ENCODE results near the gene ATP10B.

DNA sequence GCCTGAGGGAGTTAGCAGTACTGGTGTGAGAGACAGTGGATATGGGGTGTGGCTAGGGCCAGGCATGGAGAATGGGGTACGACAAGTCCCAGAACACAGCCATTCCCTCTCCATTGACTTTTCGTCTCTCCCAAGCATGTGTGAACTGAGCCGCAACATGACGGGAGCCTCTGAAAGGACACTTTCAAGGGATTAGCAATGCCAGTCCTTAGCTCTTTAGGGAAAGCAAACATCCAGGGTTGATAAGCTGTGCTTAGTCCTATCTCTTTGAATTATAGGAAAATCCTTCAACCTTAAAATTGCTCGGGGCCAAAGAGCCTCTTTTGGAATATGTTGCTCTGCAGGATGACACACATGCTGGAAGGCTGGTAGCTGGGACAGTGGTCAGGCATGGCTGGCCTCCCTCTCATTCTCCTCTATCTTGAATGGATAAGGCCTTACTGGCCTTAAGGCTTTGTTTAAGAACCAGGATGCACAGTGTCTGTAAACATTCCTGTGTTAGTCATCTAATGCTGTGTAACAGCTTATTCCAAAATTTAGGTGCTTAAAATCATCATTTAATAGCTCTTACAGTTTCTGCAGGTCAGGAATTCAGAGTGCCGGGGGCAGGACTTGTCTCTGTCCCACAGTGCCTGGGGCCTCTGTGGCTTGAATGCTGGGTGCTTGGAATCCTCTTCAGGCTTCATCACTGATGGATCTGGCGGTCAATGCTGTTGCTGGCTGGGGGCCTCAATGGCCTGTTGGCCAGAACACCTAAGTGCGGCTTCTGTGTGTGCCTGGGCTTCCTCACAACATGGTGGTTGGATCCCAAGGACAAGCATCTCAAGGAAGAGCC, 335.1 kb downstream of the ATP10B start:
- TF ChIP-seq, protein P1, sequence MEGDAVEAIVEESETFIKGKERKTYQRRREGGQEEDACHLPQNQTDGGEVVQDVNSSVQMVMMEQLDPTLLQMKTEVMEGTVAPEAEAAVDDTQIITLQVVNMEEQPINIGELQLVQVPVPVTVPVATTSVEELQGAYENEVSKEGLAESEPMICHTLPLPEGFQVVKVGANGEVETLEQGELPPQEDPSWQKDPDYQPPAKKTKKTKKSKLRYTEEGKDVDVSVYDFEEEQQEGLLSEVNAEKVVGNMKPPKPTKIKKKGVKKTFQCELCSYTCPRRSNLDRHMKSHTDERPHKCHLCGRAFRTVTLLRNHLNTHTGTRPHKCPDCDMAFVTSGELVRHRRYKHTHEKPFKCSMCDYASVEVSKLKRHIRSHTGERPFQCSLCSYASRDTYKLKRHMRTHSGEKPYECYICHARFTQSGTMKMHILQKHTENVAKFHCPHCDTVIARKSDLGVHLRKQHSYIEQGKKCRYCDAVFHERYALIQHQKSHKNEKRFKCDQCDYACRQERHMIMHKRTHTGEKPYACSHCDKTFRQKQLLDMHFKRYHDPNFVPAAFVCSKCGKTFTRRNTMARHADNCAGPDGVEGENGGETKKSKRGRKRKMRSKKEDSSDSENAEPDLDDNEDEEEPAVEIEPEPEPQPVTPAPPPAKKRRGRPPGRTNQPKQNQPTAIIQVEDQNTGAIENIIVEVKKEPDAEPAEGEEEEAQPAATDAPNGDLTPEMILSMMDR (IDR thresholded peaks at IDR 0.05) = no peak
- TF ChIP-seq POLR2A (IDR thresholded peaks at IDR 0.05) = no peak

Measured in tibial nerve (tissue), 3 donors.